H9 (cell line): Measurements from ENCODE around the gene ZNF346. TPM values are rescaled to one million over a fixed set of nuclear protein-coding genes. Genes with fewer than 3 reads are reported as not detected.

ENCODE experiments used
- DNase-seq: peaks from one replicate; pipeline ENCODE4 v3.0.0-alpha.2; 2017
- H2AFZ ChIP-seq: one replicate; pipeline ENCODE4 v1.6.1; 2013; ENCODE audit warnings: mild to moderate bottlenecking, low read length, control low read depth, moderate library complexity
- H2AK5ac ChIP-seq: 2 replicates; pipeline ENCODE4 v1.6.1; 2013; ENCODE audit warnings: low read length, control low read depth, mixed read lengths; ENCODE audit not compliant: insufficient read length
- H2BK120ac ChIP-seq: one replicate; pipeline ENCODE4 v1.6.1; 2013; ENCODE audit warnings: low read depth, mild to moderate bottlenecking, low read length, control low read depth, inconsistent platforms; ENCODE audit not compliant: poor library complexity, severe bottlenecking
- H2BK12ac ChIP-seq: 2 replicates; pipeline ENCODE4 v1.6.1; 2013; ENCODE audit warnings: low read length, control low read depth, mixed read lengths, low read depth; ENCODE audit not compliant: insufficient read length
- H2BK15ac ChIP-seq: 2 replicates; pipeline ENCODE4 v1.6.1; 2013; ENCODE audit warnings: low read depth, low read length, control low read depth
- H2BK20ac ChIP-seq: one replicate; pipeline ENCODE4 v1.6.1; 2013; ENCODE audit warnings: low read depth, mild to moderate bottlenecking, low read length, control low read depth, inconsistent platforms; ENCODE audit not compliant: poor library complexity, severe bottlenecking
- H2BK5ac ChIP-seq: 2 replicates; pipeline ENCODE4 v1.6.1; 2013; ENCODE audit warnings: low read length, control low read depth, mixed read lengths; ENCODE audit not compliant: insufficient read length
- H3K14ac ChIP-seq: 2 replicates; pipeline ENCODE4 v1.6.1; 2013; ENCODE audit warnings: low read length, control low read depth; ENCODE audit not compliant: insufficient read depth
- H3K18ac ChIP-seq: 2 replicates; pipeline ENCODE4 v1.6.1; 2013; ENCODE audit warnings: low read depth, mild to moderate bottlenecking, mixed read lengths, low read length, control low read depth; ENCODE audit not compliant: insufficient read length
- H3K23ac ChIP-seq: 2 replicates; pipeline ENCODE4 v1.6.1; 2013; ENCODE audit warnings: low read length, control low read depth, mixed read lengths, low read depth; ENCODE audit not compliant: insufficient read length
- H3K23me2 ChIP-seq: 2 replicates; pipeline ENCODE4 v1.6.1; 2013; ENCODE audit warnings: low read depth, mild to moderate bottlenecking, mixed read lengths, low read length, control low read depth; ENCODE audit not compliant: insufficient read length, poor library complexity, severe bottlenecking
- H3K27ac ChIP-seq: 2 replicates; pipeline ENCODE4 v1.5.1; 2013; ENCODE audit warnings: low read length, control low read depth, mixed read lengths, low read depth; ENCODE audit not compliant: insufficient read length
- H3K27me3 ChIP-seq: 2 replicates; pipeline ENCODE4 v1.6.1; 2013; ENCODE audit warnings: low read length, control low read depth, inconsistent platforms; ENCODE audit not compliant: insufficient read depth
- H3K4ac ChIP-seq: 2 replicates; pipeline ENCODE4 v1.6.1; 2013; ENCODE audit warnings: low read depth, mild to moderate bottlenecking, control low read depth, inconsistent platforms, low read length, moderate library complexity
- H3K4me1 ChIP-seq: 2 replicates; pipeline ENCODE4 v1.6.1; 2013; ENCODE audit warnings: low read length, control low read depth, inconsistent platforms; ENCODE audit not compliant: insufficient read depth
- H3K4me2 ChIP-seq: 2 replicates; pipeline ENCODE4 v1.6.1; 2013; ENCODE audit warnings: low read length, control low read depth, mixed read lengths; ENCODE audit not compliant: insufficient read length, insufficient read depth
- H3K56ac ChIP-seq: 2 replicates; pipeline ENCODE4 v1.6.1; 2013; ENCODE audit warnings: low read depth, mild to moderate bottlenecking, mixed read lengths, low read length, control low read depth; ENCODE audit not compliant: insufficient read length
- H3K79me1 ChIP-seq: 2 replicates; pipeline ENCODE4 v1.6.1; 2013; ENCODE audit warnings: low read depth, mild to moderate bottlenecking, moderate library complexity, low read length, control low read depth, inconsistent platforms; ENCODE audit not compliant: insufficient read depth, poor library complexity, severe bottlenecking
- H3K79me2 ChIP-seq: 2 replicates; pipeline ENCODE4 v1.6.1; 2013; ENCODE audit warnings: low read length, control low read depth, inconsistent platforms; ENCODE audit not compliant: insufficient read depth
- H3K9ac ChIP-seq: 2 replicates; pipeline ENCODE4 v1.6.1; 2013; ENCODE audit warnings: low read length, control low read depth, mixed read lengths; ENCODE audit not compliant: insufficient read length; ENCODE audit errors: extremely low read depth
- H3K9me3 ChIP-seq: one replicate; pipeline ENCODE4 v1.6.1; 2013; ENCODE audit warnings: low read depth, low read length, inconsistent platforms; ENCODE audit not compliant: control insufficient read depth
- H3T11ph ChIP-seq: one replicate; pipeline ENCODE4 v1.6.1; 2013; ENCODE audit warnings: mild to moderate bottlenecking, low read length, control low read depth, inconsistent platforms
- H4K20me1 ChIP-seq: one replicate; pipeline ENCODE4 v1.6.1; 2013; ENCODE audit not compliant: control insufficient read depth, insufficient read length, insufficient read depth
- H4K5ac ChIP-seq: 2 replicates; pipeline ENCODE4 v1.6.1; 2013; ENCODE audit warnings: low read depth, mild to moderate bottlenecking, mixed read lengths, low read length, control low read depth; ENCODE audit not compliant: insufficient read length
- H4K8ac ChIP-seq: replicated peaks from 2 replicates; pipeline ENCODE4 v1.6.1; 2013; ENCODE audit warnings: low read length, control low read depth, mixed read lengths, low read depth; ENCODE audit not compliant: insufficient read length
- H4K91ac ChIP-seq: 2 replicates; pipeline ENCODE4 v1.6.1; 2013; ENCODE audit warnings: low read depth, mild to moderate bottlenecking, moderate library complexity, mixed read lengths, low read length, control low read depth; ENCODE audit not compliant: insufficient read length
- H3K27ac Mint-ChIP-seq, 3 experiments: 2 replicates in 2 of 3; 3 replicates in 1 of 3; pipeline ENCODE4 v1.8.0; 2020 to 2021; ENCODE audit warnings: mixed read lengths in 3 of 3, mild to moderate bottlenecking in 1 of 3, moderate library complexity in 1 of 3
- H3K27me3 Mint-ChIP-seq: 2 replicates; pipeline ENCODE4 v1.8.0; 2021; ENCODE audit warnings: low read depth, mild to moderate bottlenecking, moderate library complexity, mixed read lengths
- H3K36me3 Mint-ChIP-seq, 3 experiments: 2 replicates in 2 of 3; 3 replicates in 1 of 3; pipeline ENCODE4 v1.8.0; 2020 to 2021; ENCODE audit warnings: low read depth in 3 of 3, mixed read lengths in 3 of 3; ENCODE audit not compliant: insufficient read depth in 1 of 3
- H3K4me1 Mint-ChIP-seq, 2 experiments: 2 replicates each; pipeline ENCODE4 v1.8.0; 2020; ENCODE audit warnings: mixed read lengths in 2 of 2
- H3K4me3 Mint-ChIP-seq, 2 experiments: 2 replicates in 1 of 2; 3 replicates in 1 of 2; pipeline ENCODE4 v1.8.0; 2020 to 2021; ENCODE audit warnings: mild to moderate bottlenecking in 2 of 2, mixed read lengths in 2 of 2, moderate library complexity in 1 of 2
- H3K9me3 Mint-ChIP-seq, 2 experiments: 2 replicates in 1 of 2; 3 replicates in 1 of 2; pipeline ENCODE4 v1.8.0; 2020; ENCODE audit warnings: mild to moderate bottlenecking in 2 of 2, mixed read lengths in 2 of 2, moderate library complexity in 1 of 2
- CTCF ChIP-seq: fragments of 200-600 bp; sonication (generic); conservative IDR thresholded peaks from 3 replicates; pipeline ENCODE4 v1.8.0; 2021; ENCODE audit warnings: antibody characterized with exemption, mild to moderate bottlenecking
- WGBS: extraction: QIAGEN DNeasy Blood & Tissue Kit; methylation state at CpG from one replicate; pipeline ENCODE4 v1.1.7; 2013; ENCODE audit warnings: missing lambda C conversion rate, low lambda C conversion rate, mixed read lengths; ENCODE audit not compliant: insufficient read length; ENCODE audit errors: extremely low coverage; 5-methylcytosine and 5-hydroxymethylcytosine counted together
- total RNA-seq: library from RNA; stranded (reverse); gene quantifications from 2 replicates; pipeline ENCODE4 v1.2.1, GENCODE V29; 2021

The ZNF346 gene
- total RNA-seq, 1 experiment from 2014 or later = 22.7 TPM

- Histone ChIP-seq H3K79me2 (no peaks in the 10 kb centered on the region), H3K79me1 (no peaks in the 10 kb centered on the region), H3K23ac (no peak overlapping the region), H3K9ac (no peak overlapping the region), H2BK5ac (no peak overlapping the region), H4K20me1 (no peaks in the 10 kb centered on the region), H4K91ac (no peak overlapping the region), H3K18ac (no peak overlapping the region), H4K5ac (no peak overlapping the region), H4K8ac (no peak overlapping the region), H3K56ac (no peak overlapping the region), H3K27ac (no peak overlapping the region), H2BK120ac (no peak overlapping the region), H2BK12ac (no peak overlapping the region), H3K27me3 (no peaks in the 10 kb centered on the region), H3T11ph (no peak overlapping the region), H3K23me2 (no peaks in the 10 kb centered on the region), H3K14ac (no peak overlapping the region), H2AK5ac (no peak overlapping the region), H2BK20ac (no peak overlapping the region), H3K9me3 (no peaks in the 10 kb centered on the region), H3K4ac (no peak overlapping the region), H3K4me1 (no peaks in the 10 kb centered on the region), H2AFZ (no peak overlapping the region), H3K4me2 (no peak overlapping the region), H2BK15ac (no peak overlapping the region)
- peak overlapping the region in 1 of 2 experiments; percentile 20; a peak in 1 of 5 replicates for H3K4me3 Mint-ChIP-seq
- H3K27ac Mint-ChIP-seq = no peak overlapping the region; a peak in 1 of 7 replicates
- TF ChIP-seq CTCF = no peak
- DNase-seq = no peak
- H3K27me3 Mint-ChIP-seq = peaks cover 5% of the 10 kb centered on the region
- no peaks in the 10 kb centered on the region; a peak in 1 of 7 replicates for H3K36me3 Mint-ChIP-seq
- peaks cover 8 to 22% of the 10 kb centered on the region in 2 experiments for H3K4me1 Mint-ChIP-seq
- no peaks in the 10 kb centered on the region for H3K9me3 Mint-ChIP-seq
- no CpG with 5 or more reads among the region's 15 CpGs for WGBS
Observed at GRCh38 chr5:177123789-177124485, 101.4 kb downstream of the ZNF346 start.
